Measurements from ENCODE around the gene HBG1.

Gene HBG1

DNA sequence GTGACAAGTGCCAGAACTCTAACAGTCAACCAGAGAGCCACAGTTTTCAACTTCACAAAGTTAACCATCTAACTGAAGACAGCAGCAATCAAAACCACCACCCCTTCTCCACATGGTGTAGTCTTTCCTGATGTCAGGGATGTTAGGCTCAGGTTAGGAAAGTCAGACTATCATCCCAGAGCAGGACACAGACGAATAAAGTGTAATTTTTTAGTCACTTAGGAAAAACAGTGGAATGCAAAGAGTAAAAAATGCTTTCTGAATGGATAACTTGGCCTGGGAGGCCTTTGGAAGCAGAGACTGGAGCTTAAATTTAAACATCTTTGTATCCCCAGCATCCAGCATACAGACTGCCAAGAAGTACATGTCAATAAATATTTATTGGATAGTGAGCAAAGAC lies 36.7 kb upstream of the HBG1 start:
- Histone ChIP-seq H3K27me3 (ENCODE audit: control insufficient read depth, insufficient read depth, low read length) (no peaks in the 10 kb centered on the region), H3K36me3 (ENCODE audit: insufficient read depth, low read length) (no peaks in the 10 kb centered on the region), H3K9me3 (replicated peaks; ENCODE audit: low read length) (no peaks in the 10 kb centered on the region), H3K4me1 (ENCODE audit: control insufficient read depth, insufficient read depth, low read length) (peaks cover 13% of the 10 kb centered on the region), H3K4me3 (ENCODE audit: low read length) (no peak overlapping the region), H3K9ac (ENCODE audit: low read depth, low read length) (no peak overlapping the region), H3K4me2 (ENCODE audit: low read length) (no peak overlapping the region)

DNA sequence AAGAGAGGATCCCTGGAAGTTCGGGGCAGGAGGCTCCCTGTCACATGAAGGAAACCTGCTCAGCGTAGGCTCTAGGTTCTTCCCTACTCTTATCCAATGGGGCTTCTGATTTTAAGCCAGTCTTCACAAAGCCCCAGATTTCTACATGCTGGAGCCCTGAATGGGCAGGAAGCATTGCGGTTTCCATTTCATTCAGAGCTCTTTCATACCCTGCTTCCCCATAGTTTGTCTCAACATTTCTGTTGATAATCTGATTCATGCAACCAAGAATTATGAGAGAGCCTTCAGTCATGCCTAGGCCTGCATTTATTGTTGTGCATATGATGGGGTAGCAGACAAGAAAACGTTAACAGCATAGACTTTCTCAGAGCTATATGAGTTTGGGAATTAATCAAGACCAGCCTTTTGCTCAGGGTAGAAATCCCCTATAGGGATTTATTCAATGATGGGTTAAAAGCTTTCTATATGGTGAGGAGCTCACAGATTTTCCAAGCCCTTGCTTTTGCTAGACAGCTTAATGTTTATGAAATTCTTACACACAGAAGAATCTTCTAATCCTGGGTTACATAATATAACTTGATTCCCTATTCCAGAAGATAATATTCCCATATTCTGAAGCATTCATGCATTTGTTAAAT lies 36.2 kb upstream of the HBG1 start:
- no peaks in the 10 kb centered on the region for H3K9me3 ChIP-seq (replicated peaks; ENCODE audit: low read length)
- H3K27me3 ChIP-seq (ENCODE audit: control insufficient read depth, insufficient read depth, low read length): no peaks in the 10 kb centered on the region
- no peak overlapping the region for H3K4me3 ChIP-seq (ENCODE audit: low read length)
- H3K4me1 ChIP-seq (ENCODE audit: control insufficient read depth, insufficient read depth, low read length): peaks cover 18% of the 10 kb centered on the region
- no peak overlapping the region for H3K4me2 ChIP-seq (ENCODE audit: low read length)
- H3K36me3 ChIP-seq (ENCODE audit: insufficient read depth, low read length): no peaks in the 10 kb centered on the region
- no peak overlapping the region for H3K9ac ChIP-seq (ENCODE audit: low read depth, low read length)

DNA sequence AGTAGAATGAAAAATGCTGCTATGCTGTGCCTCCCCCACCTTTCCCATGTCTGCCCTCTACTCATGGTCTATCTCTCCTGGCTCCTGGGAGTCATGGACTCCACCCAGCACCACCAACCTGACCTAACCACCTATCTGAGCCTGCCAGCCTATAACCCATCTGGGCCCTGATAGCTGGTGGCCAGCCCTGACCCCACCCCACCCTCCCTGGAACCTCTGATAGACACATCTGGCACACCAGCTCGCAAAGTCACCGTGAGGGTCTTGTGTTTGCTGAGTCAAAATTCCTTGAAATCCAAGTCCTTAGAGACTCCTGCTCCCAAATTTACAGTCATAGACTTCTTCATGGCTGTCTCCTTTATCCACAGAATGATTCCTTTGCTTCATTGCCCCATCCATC lies 35.0 kb upstream of the HBG1 start:
- Histone ChIP-seq H3K4me3 (ENCODE audit: low read length) (no peak overlapping the region), H3K9me3 (replicated peaks; ENCODE audit: low read length) (no peaks in the 10 kb centered on the region), H3K9ac (ENCODE audit: low read depth, low read length) (no peak overlapping the region), H3K4me1 (ENCODE audit: control insufficient read depth, insufficient read depth, low read length) (peaks cover 23% of the 10 kb centered on the region), H3K36me3 (ENCODE audit: insufficient read depth, low read length) (no peaks in the 10 kb centered on the region), H3K27me3 (ENCODE audit: control insufficient read depth, insufficient read depth, low read length) (no peaks in the 10 kb centered on the region), H3K4me2 (ENCODE audit: low read length) (no peak overlapping the region)

DNA sequence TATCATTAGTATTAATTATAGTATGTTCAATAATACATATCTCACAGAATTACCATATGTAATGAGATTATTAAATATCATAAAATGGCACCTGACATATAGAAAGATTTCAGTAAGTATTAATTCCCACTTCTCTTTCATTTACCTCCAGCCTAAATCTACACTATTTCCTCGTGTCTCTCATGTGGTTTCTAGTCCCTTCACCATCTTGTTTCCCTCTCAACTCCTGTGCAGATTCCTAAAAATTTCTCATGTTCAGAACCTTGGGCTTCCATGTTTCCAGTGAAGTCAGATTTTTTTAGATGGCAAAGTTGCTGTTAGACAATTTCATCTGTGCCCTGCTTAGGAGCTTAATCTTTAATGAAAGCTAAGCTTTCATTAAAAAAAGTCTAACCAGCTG lies 34.2 kb upstream of the HBG1 start:
- Histone ChIP-seq H3K27me3 (ENCODE audit: control insufficient read depth, insufficient read depth, low read length) (no peaks in the 10 kb centered on the region), H3K4me2 (ENCODE audit: low read length) (no peak overlapping the region), H3K4me1 (ENCODE audit: control insufficient read depth, insufficient read depth, low read length) (peaks cover 19% of the 10 kb centered on the region), H3K4me3 (ENCODE audit: low read length) (no peak overlapping the region), H3K36me3 (ENCODE audit: insufficient read depth, low read length) (no peaks in the 10 kb centered on the region), H3K9me3 (replicated peaks; ENCODE audit: low read length) (no peaks in the 10 kb centered on the region), H3K9ac (ENCODE audit: low read depth, low read length) (no peak overlapping the region)

DNA sequence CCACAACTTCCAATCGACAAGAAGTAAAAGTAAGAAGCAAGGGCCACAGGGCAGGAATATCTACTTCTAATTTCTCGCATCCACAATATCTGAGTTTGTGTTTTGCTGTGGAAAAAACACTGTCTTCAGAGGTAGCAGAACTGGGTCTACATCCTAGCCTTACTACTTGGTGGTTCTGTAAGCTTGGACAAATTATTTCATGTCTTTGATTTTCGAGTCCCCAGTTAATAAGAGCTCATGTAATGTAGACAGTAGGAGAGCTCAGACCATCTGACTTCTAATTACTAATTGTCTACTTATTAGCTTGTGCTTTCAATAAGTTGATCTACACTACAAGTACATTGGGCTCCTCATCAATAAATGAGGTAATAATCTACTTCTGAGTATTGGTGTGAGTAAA lies 33.4 kb upstream of the HBG1 start:
- Histone ChIP-seq H3K9me3 (replicated peaks; ENCODE audit: low read length) (no peaks in the 10 kb centered on the region), H3K4me3 (ENCODE audit: low read length) (no peak overlapping the region)

DNA sequence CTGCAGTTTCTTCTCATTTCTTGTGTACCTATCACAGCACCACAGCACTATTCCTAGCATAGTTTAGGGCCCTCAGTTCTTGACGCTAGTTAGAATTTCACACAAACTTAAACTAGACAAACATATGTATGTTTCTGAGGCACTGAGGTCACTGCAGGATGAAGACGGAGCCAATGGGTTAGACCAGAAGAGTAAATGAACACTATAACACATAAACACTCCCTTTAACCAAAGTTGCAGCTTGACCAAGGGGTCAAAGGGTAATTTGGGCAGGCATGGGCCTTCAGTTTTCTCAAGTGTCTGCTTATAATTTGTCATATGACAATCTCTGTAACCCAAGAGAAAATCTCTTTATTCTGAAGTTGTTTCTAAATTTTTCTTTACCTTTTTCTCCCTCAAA lies 33.0 kb upstream of the HBG1 start:
- Histone ChIP-seq H3K9ac (ENCODE audit: low read depth, low read length) (no peak overlapping the region), H3K9me3 (replicated peaks; ENCODE audit: low read length) (no peaks in the 10 kb centered on the region), H3K27me3 (ENCODE audit: control insufficient read depth, insufficient read depth, low read length) (no peaks in the 10 kb centered on the region), H3K4me2 (ENCODE audit: low read length) (no peak overlapping the region), H3K4me3 (ENCODE audit: low read length) (no peak overlapping the region), H3K36me3 (ENCODE audit: insufficient read depth, low read length) (no peaks in the 10 kb centered on the region), H3K4me1 (ENCODE audit: control insufficient read depth, insufficient read depth, low read length) (peaks cover 17% of the 10 kb centered on the region)

More for the DNA sequence above, 33.4 kb upstream of the HBG1 start:
- H3K9ac ChIP-seq (ENCODE audit: low read depth, low read length): no peak overlapping the region
- no peaks in the 10 kb centered on the region for H3K36me3 ChIP-seq (ENCODE audit: insufficient read depth, low read length)
- peaks cover 17% of the 10 kb centered on the region for H3K4me1 ChIP-seq (ENCODE audit: control insufficient read depth, insufficient read depth, low read length)
- H3K4me2 ChIP-seq (ENCODE audit: low read length): no peak overlapping the region
- H3K27me3 ChIP-seq (ENCODE audit: control insufficient read depth, insufficient read depth, low read length): no peaks in the 10 kb centered on the region

DNA sequence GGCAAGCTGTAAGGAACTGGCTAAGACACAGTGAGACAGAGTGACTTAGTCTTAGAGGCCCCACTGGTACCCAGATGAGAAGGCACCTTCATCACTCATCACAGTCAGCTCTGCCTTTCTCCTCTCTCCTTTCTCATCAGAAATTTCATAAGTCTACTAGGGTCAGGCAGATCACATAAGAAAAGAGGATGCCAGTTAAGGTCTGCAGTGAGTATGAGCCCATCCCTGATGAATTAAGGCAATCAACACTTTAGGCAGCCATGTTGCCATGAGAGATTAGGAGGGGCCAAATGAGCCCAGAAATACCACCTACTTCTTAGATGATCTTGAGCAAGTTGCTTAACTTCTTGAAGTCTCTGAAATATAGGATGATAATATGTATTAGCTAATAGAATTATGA lies 31.9 kb upstream of the HBG1 start:
- Histone ChIP-seq H3K36me3 (ENCODE audit: insufficient read depth, low read length) (no peaks in the 10 kb centered on the region), H3K9ac (ENCODE audit: low read depth, low read length) (no peak overlapping the region)

DNA sequence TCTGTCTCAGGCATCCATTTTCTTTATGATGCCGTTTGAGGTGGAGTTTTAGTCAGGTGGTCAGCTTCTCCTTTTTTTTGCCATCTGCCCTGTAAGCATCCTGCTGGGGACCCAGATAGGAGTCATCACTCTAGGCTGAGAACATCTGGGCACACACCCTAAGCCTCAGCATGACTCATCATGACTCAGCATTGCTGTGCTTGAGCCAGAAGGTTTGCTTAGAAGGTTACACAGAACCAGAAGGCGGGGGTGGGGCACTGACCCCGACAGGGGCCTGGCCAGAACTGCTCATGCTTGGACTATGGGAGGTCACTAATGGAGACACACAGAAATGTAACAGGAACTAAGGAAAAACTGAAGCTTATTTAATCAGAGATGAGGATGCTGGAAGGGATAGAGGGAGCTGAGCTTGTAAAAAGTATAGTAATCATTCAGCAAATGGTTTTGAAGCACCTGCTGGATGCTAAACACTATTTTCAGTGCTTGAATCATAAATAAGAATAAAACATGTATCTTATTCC lies 31.0 kb upstream of the HBG1 start:
- H3K4me3 ChIP-seq (ENCODE audit: low read length): no peak overlapping the region
- no peaks in the 10 kb centered on the region for H3K27me3 ChIP-seq (ENCODE audit: control insufficient read depth, insufficient read depth, low read length)
- peaks cover 17% of the 10 kb centered on the region for H3K4me1 ChIP-seq (ENCODE audit: control insufficient read depth, insufficient read depth, low read length)
- peak overlapping the region; percentile 17 for H3K4me2 ChIP-seq (ENCODE audit: low read length)
- no peaks in the 10 kb centered on the region for H3K9me3 ChIP-seq (replicated peaks; ENCODE audit: low read length)
- no peak overlapping the region for H3K9ac ChIP-seq (ENCODE audit: low read depth, low read length)
- H3K36me3 ChIP-seq (ENCODE audit: insufficient read depth, low read length): no peaks in the 10 kb centered on the region

More for the DNA sequence above, 31.9 kb upstream of the HBG1 start:
- Histone ChIP-seq H3K4me1 (ENCODE audit: control insufficient read depth, insufficient read depth, low read length) (peaks cover 17% of the 10 kb centered on the region), H3K9me3 (replicated peaks; ENCODE audit: low read length) (no peaks in the 10 kb centered on the region), H3K4me2 (ENCODE audit: low read length) (no peak overlapping the region), H3K27me3 (ENCODE audit: control insufficient read depth, insufficient read depth, low read length) (no peaks in the 10 kb centered on the region), H3K4me3 (ENCODE audit: low read length) (no peak overlapping the region)

DNA sequence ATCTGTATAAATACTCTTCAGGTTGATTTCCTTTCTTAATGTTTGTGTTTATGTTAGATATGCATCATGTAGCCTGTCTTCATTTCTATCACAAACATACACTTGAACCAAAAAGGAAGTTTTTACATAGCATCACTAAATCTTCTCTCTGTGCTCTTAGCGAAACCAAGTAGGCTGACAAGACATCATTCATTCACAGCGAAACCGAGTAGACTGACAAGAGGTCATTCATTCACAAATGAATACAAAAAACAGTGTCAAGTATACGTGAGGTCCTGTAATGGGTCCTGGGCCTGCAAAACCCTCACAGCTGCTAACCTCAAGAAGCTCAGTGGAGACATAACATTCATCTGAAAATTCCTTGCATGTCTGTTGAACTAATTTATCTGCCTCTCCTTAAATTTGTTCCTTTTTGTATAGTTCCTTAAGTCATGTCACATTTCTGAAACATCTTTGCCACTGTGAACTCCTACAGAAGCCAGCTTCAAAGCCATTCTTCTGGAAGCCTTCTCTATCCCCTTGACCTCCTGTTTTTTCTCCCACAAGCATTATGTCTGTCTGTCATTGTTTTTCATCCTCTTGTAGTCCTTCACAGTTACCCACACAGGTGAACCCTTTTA lies 29.9 kb upstream of the HBG1 start:
- Histone ChIP-seq H3K4me2 (ENCODE audit: low read length) (no peak overlapping the region), H3K4me3 (ENCODE audit: low read length) (no peak overlapping the region), H3K27me3 (ENCODE audit: control insufficient read depth, insufficient read depth, low read length) (no peaks in the 10 kb centered on the region), H3K9me3 (replicated peaks; ENCODE audit: low read length) (no peaks in the 10 kb centered on the region), H3K4me1 (ENCODE audit: control insufficient read depth, insufficient read depth, low read length) (peaks cover 17% of the 10 kb centered on the region), H3K9ac (ENCODE audit: low read depth, low read length) (no peak overlapping the region), H3K36me3 (ENCODE audit: insufficient read depth, low read length) (no peaks in the 10 kb centered on the region)

DNA sequence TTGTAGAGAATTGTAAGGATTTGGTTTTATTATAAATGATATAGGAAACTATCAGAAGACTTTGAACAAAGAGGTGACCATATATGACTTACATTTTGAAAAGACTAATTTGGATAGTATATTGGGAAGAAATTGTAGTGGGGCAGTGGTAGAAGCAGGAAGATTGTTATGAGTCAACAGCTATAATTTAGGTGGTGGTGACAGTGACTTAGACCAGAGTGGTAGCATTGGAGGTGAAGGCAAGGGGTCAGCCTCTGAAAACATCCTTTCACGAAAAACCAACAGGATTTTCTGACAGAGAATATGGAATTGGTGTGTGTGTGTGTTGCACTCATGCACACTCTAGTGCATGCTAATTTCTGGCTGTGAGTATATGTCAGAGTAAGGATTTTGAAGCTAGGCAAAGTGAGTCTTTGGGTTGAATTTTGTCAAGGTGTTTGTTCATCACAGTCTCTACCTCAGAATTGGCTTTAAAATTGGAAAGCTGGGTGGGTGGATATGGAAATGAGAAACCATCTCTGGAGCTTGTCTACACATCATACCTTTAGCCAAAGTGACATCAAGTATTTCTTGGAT lies 28.2 kb upstream of the HBG1 start:
- Histone ChIP-seq H3K4me3 (ENCODE audit: low read length) (no peak overlapping the region), H3K9ac (ENCODE audit: low read depth, low read length) (no peak overlapping the region), H3K36me3 (ENCODE audit: insufficient read depth, low read length) (no peaks in the 10 kb centered on the region), H3K4me1 (ENCODE audit: control insufficient read depth, insufficient read depth, low read length) (peaks cover 17% of the 10 kb centered on the region), H3K27me3 (ENCODE audit: control insufficient read depth, insufficient read depth, low read length) (no peaks in the 10 kb centered on the region), H3K9me3 (replicated peaks; ENCODE audit: low read length) (no peaks in the 10 kb centered on the region), H3K4me2 (ENCODE audit: low read length) (no peak overlapping the region)

DNA sequence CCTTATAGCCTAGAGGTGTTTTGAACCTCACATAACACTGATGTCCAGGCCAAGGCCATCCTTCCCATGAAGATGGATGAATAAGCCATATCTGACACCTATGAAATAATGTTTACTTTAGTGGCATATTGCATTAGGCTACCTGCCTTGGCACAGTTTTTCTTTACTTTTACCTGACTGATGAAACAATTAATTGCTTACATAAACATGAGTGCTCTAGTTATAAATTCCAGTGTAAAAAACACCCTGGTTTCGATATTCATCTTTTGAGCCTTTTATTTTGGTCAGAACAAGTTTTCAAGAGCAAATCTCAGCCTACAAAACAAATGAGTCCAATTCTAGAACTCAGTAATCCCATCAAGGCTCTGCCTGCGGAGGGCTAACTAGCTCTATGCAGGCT lies 27.0 kb upstream of the HBG1 start:
- Histone ChIP-seq H3K9me3 (replicated peaks; ENCODE audit: low read length) (no peaks in the 10 kb centered on the region), H3K4me3 (ENCODE audit: low read length) (no peak overlapping the region), H3K4me1 (ENCODE audit: control insufficient read depth, insufficient read depth, low read length) (peaks cover 17% of the 10 kb centered on the region), H3K36me3 (ENCODE audit: insufficient read depth, low read length) (no peaks in the 10 kb centered on the region), H3K27me3 (ENCODE audit: control insufficient read depth, insufficient read depth, low read length) (no peaks in the 10 kb centered on the region), H3K4me2 (ENCODE audit: low read length) (no peak overlapping the region), H3K9ac (ENCODE audit: low read depth, low read length) (no peak overlapping the region)
